ENCODE data around the gene DHX35.

- TF ChIP-seq, protein P1, sequence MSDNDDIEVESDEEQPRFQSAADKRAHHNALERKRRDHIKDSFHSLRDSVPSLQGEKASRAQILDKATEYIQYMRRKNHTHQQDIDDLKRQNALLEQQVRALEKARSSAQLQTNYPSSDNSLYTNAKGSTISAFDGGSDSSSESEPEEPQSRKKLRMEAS (IDR thresholded peaks at IDR 0.05; ENCODE audit: low read depth, low read length), result no peak
- TF ChIP-seq, protein P2, sequence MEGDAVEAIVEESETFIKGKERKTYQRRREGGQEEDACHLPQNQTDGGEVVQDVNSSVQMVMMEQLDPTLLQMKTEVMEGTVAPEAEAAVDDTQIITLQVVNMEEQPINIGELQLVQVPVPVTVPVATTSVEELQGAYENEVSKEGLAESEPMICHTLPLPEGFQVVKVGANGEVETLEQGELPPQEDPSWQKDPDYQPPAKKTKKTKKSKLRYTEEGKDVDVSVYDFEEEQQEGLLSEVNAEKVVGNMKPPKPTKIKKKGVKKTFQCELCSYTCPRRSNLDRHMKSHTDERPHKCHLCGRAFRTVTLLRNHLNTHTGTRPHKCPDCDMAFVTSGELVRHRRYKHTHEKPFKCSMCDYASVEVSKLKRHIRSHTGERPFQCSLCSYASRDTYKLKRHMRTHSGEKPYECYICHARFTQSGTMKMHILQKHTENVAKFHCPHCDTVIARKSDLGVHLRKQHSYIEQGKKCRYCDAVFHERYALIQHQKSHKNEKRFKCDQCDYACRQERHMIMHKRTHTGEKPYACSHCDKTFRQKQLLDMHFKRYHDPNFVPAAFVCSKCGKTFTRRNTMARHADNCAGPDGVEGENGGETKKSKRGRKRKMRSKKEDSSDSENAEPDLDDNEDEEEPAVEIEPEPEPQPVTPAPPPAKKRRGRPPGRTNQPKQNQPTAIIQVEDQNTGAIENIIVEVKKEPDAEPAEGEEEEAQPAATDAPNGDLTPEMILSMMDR (IDR thresholded peaks at IDR 0.05; ENCODE audit: low read depth, low read length), result no peak
- TF ChIP-seq POLR2A (IDR thresholded peaks at IDR 0.05; ENCODE audit: extremely low read depth, insufficient read length), result no peak
Measured at GRCh38 chr20:38973645-38974044, 11.5 kb downstream of the DHX35 start.

All from NB4 (cell line).